Adrenal gland (tissue), 5 donors: Measurements from ENCODE around the gene GPR82.

Experiments used
- POLR2A ChIP-seq, 2 donors: fragments of 450-650 bp; IDR thresholded peaks; one replicate each; pipeline ENCODE4 v1.6.1; 2017; ENCODE audit warnings: antibody characterized with exemption in 2 of 2, mild to moderate bottlenecking in 2 of 2, moderate library complexity in 1 of 2
- TF ChIP-seq, protein P1 (sequence below), 6 experiments: fragments of 450-650 bp in 4 of 6; fragments of 200-600 bp in 2 of 6; sonication (generic) in 1 of 6; IDR thresholded peaks; 1 replicate in 5 of 6; 2 replicates in 1 of 6; pipeline versions ENCODE4 v1.5.1 to v1.8.0; 2016 to 2021; ENCODE audit warnings: antibody characterized with exemption in 6 of 6, mild to moderate bottlenecking in 2 of 6, moderate library complexity in 1 of 6
- donor health status: DM: no; HTN: no; CAD: no.

GRCh38 chrX:41739871-41740270 lies 15.9 kb downstream of the GPR82 start:
- TF ChIP-seq, protein P1, sequence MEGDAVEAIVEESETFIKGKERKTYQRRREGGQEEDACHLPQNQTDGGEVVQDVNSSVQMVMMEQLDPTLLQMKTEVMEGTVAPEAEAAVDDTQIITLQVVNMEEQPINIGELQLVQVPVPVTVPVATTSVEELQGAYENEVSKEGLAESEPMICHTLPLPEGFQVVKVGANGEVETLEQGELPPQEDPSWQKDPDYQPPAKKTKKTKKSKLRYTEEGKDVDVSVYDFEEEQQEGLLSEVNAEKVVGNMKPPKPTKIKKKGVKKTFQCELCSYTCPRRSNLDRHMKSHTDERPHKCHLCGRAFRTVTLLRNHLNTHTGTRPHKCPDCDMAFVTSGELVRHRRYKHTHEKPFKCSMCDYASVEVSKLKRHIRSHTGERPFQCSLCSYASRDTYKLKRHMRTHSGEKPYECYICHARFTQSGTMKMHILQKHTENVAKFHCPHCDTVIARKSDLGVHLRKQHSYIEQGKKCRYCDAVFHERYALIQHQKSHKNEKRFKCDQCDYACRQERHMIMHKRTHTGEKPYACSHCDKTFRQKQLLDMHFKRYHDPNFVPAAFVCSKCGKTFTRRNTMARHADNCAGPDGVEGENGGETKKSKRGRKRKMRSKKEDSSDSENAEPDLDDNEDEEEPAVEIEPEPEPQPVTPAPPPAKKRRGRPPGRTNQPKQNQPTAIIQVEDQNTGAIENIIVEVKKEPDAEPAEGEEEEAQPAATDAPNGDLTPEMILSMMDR (IDR thresholded peaks at IDR 0.05): no peak
- no peak for TF ChIP-seq POLR2A (IDR thresholded peaks at IDR 0.05)
